ENCODE measurements around the gene PIBF1.

Gene PIBF1

DNA sequence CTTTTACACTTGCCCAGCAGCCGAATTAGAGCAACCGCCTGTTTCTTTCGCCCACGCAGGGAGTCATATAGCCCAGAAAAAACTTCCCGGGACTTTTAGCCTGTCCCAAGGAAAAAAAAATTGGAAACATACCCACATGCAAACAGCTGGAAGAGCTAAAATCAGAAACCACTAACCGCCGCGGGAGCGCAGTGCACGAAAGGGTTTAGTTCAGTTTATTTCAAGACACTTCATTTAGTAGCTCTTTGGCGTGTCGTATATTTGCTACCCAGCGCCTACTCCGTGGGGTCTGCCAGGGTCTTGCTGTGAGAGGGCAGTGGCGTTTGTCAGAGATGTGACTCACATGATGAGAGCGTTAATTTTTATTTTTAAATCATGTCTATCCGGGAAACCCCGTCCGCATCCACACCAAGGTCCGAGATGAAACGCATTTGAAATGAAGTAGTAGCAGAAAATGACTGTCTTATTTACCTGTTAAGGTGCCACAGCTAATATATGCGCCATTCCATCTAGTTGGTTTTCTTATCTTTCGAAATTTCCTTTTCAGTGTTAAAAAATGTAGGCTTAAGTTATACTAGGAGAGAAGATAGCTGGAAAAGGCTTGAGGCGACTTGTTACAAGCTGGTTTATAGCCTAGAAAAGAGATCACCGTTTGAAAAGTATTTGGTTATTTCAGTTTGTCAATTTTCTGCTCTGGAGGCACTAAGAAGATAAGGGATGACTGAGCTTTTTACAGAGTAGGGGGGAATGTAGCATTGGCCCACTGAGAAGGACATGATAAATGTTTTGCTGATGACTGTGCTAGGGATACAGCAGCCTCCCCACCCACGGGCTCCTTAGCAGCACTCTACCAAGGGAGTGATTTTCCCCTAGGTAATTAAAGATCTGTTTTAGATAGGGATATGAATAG lies 278.6 kb downstream of the PIBF1 start:
- DNase-seq (ENCODE audit: low spot score), result no peak

DNA sequence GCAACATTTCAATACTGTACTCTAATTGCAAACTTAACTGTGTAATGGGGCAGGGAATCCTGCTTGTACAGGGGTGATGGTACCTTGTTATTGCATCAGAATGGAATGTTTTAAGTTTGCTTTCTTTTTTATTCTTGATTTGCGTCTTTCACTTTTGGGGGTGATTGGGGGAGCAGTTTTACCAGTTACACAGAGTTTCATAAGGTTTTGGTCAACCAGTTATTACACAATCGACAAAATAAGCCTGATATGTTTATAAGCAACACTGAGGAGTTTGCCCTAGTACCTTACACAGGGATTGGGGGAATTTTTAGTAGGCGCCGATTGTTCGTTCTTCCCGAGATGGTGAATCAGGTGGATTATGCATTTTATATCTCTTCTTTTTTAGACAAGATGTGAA lies 279.5 kb downstream of the PIBF1 start:
- DNase-seq (ENCODE audit: low spot score), result no peak

DNA sequence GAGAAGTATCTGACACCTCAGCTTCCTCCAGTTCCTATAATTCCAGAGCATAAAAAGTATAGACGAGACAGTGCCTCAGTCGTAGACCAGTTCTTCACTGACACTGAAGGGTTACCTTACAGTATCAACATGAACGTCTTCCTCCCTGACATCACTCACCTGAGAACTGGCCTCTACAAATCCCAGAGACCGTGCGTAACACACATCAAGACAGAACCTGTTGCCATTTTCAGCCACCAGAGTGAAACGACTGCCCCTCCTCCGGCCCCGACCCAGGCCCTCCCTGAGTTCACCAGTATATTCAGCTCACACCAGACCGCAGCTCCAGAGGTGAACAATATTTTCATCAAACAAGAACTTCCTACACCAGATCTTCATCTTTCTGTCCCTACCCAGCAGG lies 279.9 kb downstream of the PIBF1 start:
- DNase-seq (ENCODE audit: low spot score), result no peak

DNA sequence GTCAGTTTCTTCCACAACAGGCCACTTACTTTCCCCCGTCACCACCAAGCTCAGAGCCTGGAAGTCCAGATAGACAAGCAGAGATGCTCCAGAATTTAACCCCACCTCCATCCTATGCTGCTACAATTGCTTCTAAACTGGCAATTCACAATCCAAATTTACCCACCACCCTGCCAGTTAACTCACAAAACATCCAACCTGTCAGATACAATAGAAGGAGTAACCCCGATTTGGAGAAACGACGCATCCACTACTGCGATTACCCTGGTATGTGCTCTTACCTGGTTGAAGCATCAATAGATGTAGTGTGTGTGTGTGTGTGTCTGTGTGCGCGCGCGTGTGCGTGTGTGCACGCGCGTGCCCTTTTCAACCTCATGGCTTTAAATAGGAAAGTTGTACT lies 280.5 kb downstream of the PIBF1 start:
- DNase-seq (ENCODE audit: low spot score), result no peak

DNA sequence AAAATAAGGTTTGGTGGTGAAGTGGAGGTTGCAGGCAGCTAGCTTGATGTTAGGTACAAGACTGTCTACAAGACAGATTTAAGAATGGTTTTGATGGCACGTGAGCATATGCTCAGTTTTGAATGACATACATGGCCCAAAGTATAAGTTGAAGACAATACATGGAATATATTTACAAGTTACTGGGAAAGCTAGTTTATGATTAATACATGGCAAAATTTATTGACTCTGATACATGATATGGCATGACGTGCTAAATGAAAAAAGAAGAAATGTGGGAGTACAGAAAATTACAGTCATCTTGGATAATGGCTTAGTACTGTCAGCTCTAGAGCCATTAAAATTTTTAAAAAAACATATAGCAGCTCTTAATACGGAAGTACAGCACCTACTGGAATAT lies 281.2 kb downstream of the PIBF1 start:
- DNase-seq (ENCODE audit: low spot score), result no peak

DNA sequence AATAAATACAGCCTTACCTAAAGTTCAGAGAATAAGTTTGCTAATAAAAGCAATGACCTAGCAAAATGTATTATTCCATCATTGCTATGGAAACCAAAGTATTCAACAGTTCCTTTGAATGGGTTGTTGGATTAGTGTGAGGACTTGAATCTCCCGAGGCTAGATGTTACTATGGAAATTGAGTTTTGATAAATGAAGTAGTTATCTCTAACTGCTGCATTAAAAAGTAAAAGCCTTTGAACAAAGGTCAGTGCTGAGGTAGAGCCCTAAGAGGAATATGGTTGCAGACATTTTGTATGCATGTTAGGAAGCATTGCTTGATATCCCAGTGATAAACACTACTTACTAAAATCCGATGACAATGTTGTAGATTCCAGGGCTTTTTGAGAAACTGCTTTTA lies 283.1 kb downstream of the PIBF1 start:
- no peak for DNase-seq (ENCODE audit: low spot score)

DNA sequence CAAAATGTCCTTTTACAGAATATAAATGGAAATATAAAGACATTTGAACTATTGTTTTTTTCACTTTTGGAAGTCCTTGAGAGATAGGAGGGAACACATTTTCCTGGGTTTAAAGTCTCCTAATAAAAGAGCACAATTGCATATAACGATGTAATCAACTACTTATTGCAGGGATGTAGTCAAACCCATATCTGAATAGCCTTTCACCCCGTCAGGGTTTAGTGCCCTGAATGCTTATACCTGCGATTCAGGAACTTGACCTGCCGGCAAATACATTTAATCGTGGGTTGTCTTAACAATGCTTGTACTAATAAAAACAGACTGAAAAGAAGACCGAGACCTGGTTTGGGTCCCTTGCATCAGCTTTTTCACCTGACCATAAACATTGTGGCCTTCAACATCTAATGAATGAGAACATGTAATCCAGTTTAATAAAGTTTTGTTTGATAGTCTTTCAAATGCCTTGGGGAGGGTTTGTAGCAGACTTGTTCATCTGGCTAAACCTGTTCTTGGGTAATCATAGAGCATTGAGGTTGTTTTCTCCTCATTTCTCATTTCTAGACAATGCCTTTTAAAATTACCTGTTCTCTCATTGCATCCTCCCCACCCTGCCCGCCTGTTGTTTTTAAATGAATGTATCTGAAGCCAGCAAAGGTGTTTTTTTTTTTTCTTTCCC lies 283.9 kb downstream of the PIBF1 start:
- DNase-seq (ENCODE audit: low spot score), result no peak

All from ecto neural progenitor cell (in vitro differentiated cells).